ENCODE data around the gene RERE.

- no peak for TF ChIP-seq CTCF (IDR thresholded peaks at IDR 0.05)
- TF ChIP-seq TCF7L2 (IDR thresholded peaks at IDR 0.05; ENCODE audit: low read depth, low read length) = no peak
- TF ChIP-seq REST (IDR thresholded peaks at IDR 0.05; ENCODE audit: insufficient read depth in 1 of 2, low read depth in 2 of 2, low read length in 1 of 2) = no peak
Observed at GRCh38 chr1:8664887-8665286, 152.6 kb downstream of the RERE start.

Measured in Panc1 (cell line).